ENCODE results near the gene TCEANC. TPM values are rescaled to one million over a fixed set of nuclear protein-coding genes. Genes with fewer than 3 reads are reported as not detected.

The TCEANC gene
- polyA plus RNA-seq (2011; rRNA removed) = 2.4 and 2.7 TPM in 2 replicates
- 0.28 and 0.31 TPM in 2 replicates for polyA plus RNA-seq (2012; cell fraction: cytosol; rRNA removed)
- 0.23 and 0.43 TPM in 2 replicates for polyA plus RNA-seq (2012; cell fraction: nucleus; rRNA removed)
- polyA plus RNA-seq (2017; fragmentation: RNase III; extraction: RNeasy Plus Mini Kit Qiagen cat#74134 plus additional on column Dnase treatment) = 0.62 to 0.96 TPM (median 0.81 TPM) in 3 replicates
- 1.4 and 3.8 TPM in 2 replicates for polyA minus RNA-seq (2011; rRNA and poly(A)+ RNA removed)

- peak within 1 kb of the TSS; percentile 58 for H3K4me3 ChIP-seq
- 2% methylated on average over 8 of the region's 54 CpGs for WGBS (ENCODE audit: missing lambda C conversion rate)
- no peaks in the 10 kb centered on the region for H3K9me3 ChIP-seq
- DNase-seq (ENCODE audit: low read depth in 1 of 2, low spot score in 1 of 2) (peak; percentile 90 to 97), ATAC-seq (peak; percentile 98 to 99), FAIRE-seq (peak; percentile 99)
- peak within 1 kb of the TSS; percentile 89 to 92 for H3K27ac ChIP-seq
- TF ChIP-seq ZSCAN20 (CRISPR knock-in tag; IDR thresholded peaks at IDR 0.05) (no peak), USF2 (IDR thresholded peaks at IDR 0.05) (peak; percentile 96), BCL3 (IDR thresholded peaks at IDR 0.05) (peak; percentile 65; the same call in 1 of the 3 replicates), MAZ (IDR thresholded peaks at IDR 0.05; ENCODE audit: borderline replicate concordance, low read depth, low read length) (no peak), JUN (IDR thresholded peaks at IDR 0.05) (peak; percentile 76 to 85; a peak in 3 of 5 replicates), HEYL (CRISPR knock-in tag; IDR thresholded peaks at IDR 0.05) (no peak), PHF8 (IDR thresholded peaks at IDR 0.05; ENCODE audit: borderline replicate concordance, low read depth) (peak; percentile 52; the same call in 1 of the 2 replicates), HDAC2 (IDR thresholded peaks at IDR 0.05) (no peak), MAX (IDR thresholded peaks at IDR 0.05) (peak; percentile 68; the same call in 1 of the 2 replicates), POLR2A (IDR thresholded peaks at IDR 0.05; ENCODE audit: low read length) (peak; percentile 46), FOSL2 (IDR thresholded peaks at IDR 0.05) (peak; percentile 44), FOSL2 (CRISPR knock-in tag; IDR thresholded peaks at IDR 0.05) (peak; percentile 96), MYC (IDR thresholded peaks at IDR 0.05; ENCODE audit: borderline replicate concordance, low read length) (peak; percentile 58; the same call in 1 of the 2 replicates)
- CTCF ChIA-PET = interaction anchor here (1.3 kb wide), 1 partner anchor 9 kb away, joined by 7 read pairs; no protein-coding TSS in a partner anchor
- H3K4me2 ChIP-seq = peak within 1 kb of the TSS; percentile 82
- POLR2A ChIA-PET = interaction anchor here (0.6 to 1.6 kb wide), 5 partner anchors 16 to 376 kb away, joined by 3 to 6 read pairs (median 5); partner anchors contain the start of genes GEMIN8, OFD1, RAB9A and TRAPPC2
- peaks cover 11% of the 10 kb centered on the region; the same call in 2 of the 3 replicates for H3K4me1 ChIP-seq
Observed at GRCh38 chrX:13652850-13653693, at the start of gene TCEANC. TSS of gene TCEANC (plus strand) at chrX:13653141. CDS start at chrX:13662509, 9,368 bp downstream.

- Histone ChIP-seq H3K4me1 (no peaks in the 10 kb centered on the region), H3K9me3 (no peaks in the 10 kb centered on the region), H3K4me3 (no peak overlapping the region), H3K4me2 (no peak overlapping the region), H3K27ac (no peak overlapping the region)
- ATAC-seq (no peak), FAIRE-seq (peak; percentile 39), DNase-seq (ENCODE audit: low read depth in 1 of 2, low spot score in 1 of 2) (no peak)
- CTCF ChIA-PET = interaction anchor here (1.4 to 1.8 kb wide), 2 partner anchors 40 to 95 kb away, joined by 5 to 7 read pairs; no protein-coding TSS in a partner anchor
- WGBS (ENCODE audit: missing lambda C conversion rate) = 94% methylated on average over 1 of the region's 1 CpG
- TF ChIP-seq POLR2AphosphoS2 (conservative IDR thresholded peaks at IDR 0.05; ENCODE audit: low read length) (no peak), NPAS2 (CRISPR knock-in tag; IDR thresholded peaks at IDR 0.05; ENCODE audit: borderline replicate concordance) (no peak), POLR2A (IDR thresholded peaks at IDR 0.05; ENCODE audit: low read length) (no peak), GATA3 (IDR thresholded peaks at IDR 0.05; ENCODE audit: borderline replicate concordance) (no peak), ELK1 (IDR thresholded peaks at IDR 0.05; ENCODE audit: low read depth, low read length) (no peak), NFE2L2 (conservative IDR thresholded peaks at IDR 0.05; ENCODE audit: low read length) (no peak), MAFK (IDR thresholded peaks at IDR 0.05; ENCODE audit: partially characterized antibody) (no peak), JUNB (IDR thresholded peaks at IDR 0.05) (no peak), RCOR1 (IDR thresholded peaks at IDR 0.05; ENCODE audit: low read depth, low read length) (no peak), TP53 (CRISPR knock-in tag; IDR thresholded peaks at IDR 0.05) (no peak), HOXB13 (CRISPR knock-in tag; IDR thresholded peaks at IDR 0.05; ENCODE audit: low read depth) (no peak), NR3C1 (IDR thresholded peaks at IDR 0.05) (no peak), CBX8 (IDR thresholded peaks at IDR 0.05) (no peak)
- POLR2A ChIA-PET = no interaction called here
Observed at GRCh38 chrX:13605611-13606010, 47.3 kb upstream of the TCEANC start.

Measured in A549 (cell line).